HFFc6 (cell line): Measurements from ENCODE around the gene PDZD11. TPM values are rescaled to one million over a fixed set of nuclear protein-coding genes. Genes with fewer than 3 reads are reported as not detected.
"Not testable (repeated sequence)": the region's sequence is repeated elsewhere in the genome, so short reads cannot be mapped to it uniquely, and the experiment has no call there.

ENCODE experiments used
- DNase-seq: peaks from one replicate; pipeline ENCODE4 v3.0.0-alpha.2; 2018
- H3K27ac Mint-ChIP-seq: 2 replicates; pipeline ENCODE4 v1.8.0; 2020; ENCODE audit warnings: mild to moderate bottlenecking, mixed read lengths
- H3K27me3 Mint-ChIP-seq: 2 replicates; pipeline ENCODE4 v1.8.0; 2021; ENCODE audit warnings: mild to moderate bottlenecking, moderate library complexity, mixed read lengths; ENCODE audit not compliant: insufficient read depth
- H3K36me3 Mint-ChIP-seq: 2 replicates; pipeline ENCODE4 v1.8.0; 2021; ENCODE audit warnings: low read depth, mixed read lengths
- H3K4me1 Mint-ChIP-seq: 2 replicates; pipeline ENCODE4 v1.8.0; 2020; ENCODE audit warnings: low read depth, mixed read lengths
- H3K4me3 Mint-ChIP-seq: 2 replicates; pipeline ENCODE4 v1.8.0; 2020; ENCODE audit warnings: mild to moderate bottlenecking, moderate library complexity, mixed read lengths
- H3K9me3 Mint-ChIP-seq: 2 replicates; pipeline ENCODE4 v1.8.0; 2020; ENCODE audit warnings: mild to moderate bottlenecking, mixed read lengths
- total RNA-seq, 6 experiments: library from RNA; stranded (reverse); fragmentation: NEBNext Ultra II Directional; extraction: Animal tissue kit (Norgen Biotek cat#: 25700); gene quantifications; 2 replicates in 1 of 6; 3 replicates in 5 of 6; pipeline ENCODE4 v1.2.3, GENCODE V29; 2021
- TF ChIP-seq, protein P1 (sequence below): fragments of 200-600 bp; sonication (generic); IDR thresholded peaks from 2 replicates; pipeline ENCODE4 v1.5.0; 2021; ENCODE audit warnings: antibody characterized with exemption, mild to moderate bottlenecking

The PDZD11 gene
- total RNA-seq, 6 experiments from 2014 or later: 72.7 to 89.5 (median 87.1) TPM

- peak overlapping the region; percentile 31 for H3K27ac Mint-ChIP-seq
- TF ChIP-seq, protein P1, sequence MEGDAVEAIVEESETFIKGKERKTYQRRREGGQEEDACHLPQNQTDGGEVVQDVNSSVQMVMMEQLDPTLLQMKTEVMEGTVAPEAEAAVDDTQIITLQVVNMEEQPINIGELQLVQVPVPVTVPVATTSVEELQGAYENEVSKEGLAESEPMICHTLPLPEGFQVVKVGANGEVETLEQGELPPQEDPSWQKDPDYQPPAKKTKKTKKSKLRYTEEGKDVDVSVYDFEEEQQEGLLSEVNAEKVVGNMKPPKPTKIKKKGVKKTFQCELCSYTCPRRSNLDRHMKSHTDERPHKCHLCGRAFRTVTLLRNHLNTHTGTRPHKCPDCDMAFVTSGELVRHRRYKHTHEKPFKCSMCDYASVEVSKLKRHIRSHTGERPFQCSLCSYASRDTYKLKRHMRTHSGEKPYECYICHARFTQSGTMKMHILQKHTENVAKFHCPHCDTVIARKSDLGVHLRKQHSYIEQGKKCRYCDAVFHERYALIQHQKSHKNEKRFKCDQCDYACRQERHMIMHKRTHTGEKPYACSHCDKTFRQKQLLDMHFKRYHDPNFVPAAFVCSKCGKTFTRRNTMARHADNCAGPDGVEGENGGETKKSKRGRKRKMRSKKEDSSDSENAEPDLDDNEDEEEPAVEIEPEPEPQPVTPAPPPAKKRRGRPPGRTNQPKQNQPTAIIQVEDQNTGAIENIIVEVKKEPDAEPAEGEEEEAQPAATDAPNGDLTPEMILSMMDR: no peak
- DNase-seq: no peak
Measured at GRCh38 chrX:70292788-70293187, 3.1 kb upstream of the PDZD11 start.

GRCh38 chrX:70289168-70289792 lies 447 bp downstream of the PDZD11 start:
- TF ChIP-seq, protein P1: no peak
- H3K9me3 Mint-ChIP-seq: no peaks in the 10 kb centered on the region
- no peaks in the 10 kb centered on the region for H3K27me3 Mint-ChIP-seq
- peaks cover 32% of the 10 kb centered on the region for H3K4me1 Mint-ChIP-seq
- peak overlapping the region; percentile 95 for H3K4me3 Mint-ChIP-seq
- peak; percentile 2 for DNase-seq
- peaks cover 7% of the 10 kb centered on the region; the same call in 1 of the 2 replicates for H3K36me3 Mint-ChIP-seq
- peak overlapping the region; percentile 86 for H3K27ac Mint-ChIP-seq

More at GRCh38 chrX:70292788-70293187, 3.1 kb upstream of the PDZD11 start:
- Mint-ChIP-seq H3K36me3 (no peaks in the 10 kb centered on the region; the same call in 1 of the 2 replicates), H3K4me3 (peak overlapping the region; percentile 95), H3K4me1 (peaks cover 32% of the 10 kb centered on the region), H3K9me3 (no peaks in the 10 kb centered on the region), H3K27me3 (no peaks in the 10 kb centered on the region)

DNA sequence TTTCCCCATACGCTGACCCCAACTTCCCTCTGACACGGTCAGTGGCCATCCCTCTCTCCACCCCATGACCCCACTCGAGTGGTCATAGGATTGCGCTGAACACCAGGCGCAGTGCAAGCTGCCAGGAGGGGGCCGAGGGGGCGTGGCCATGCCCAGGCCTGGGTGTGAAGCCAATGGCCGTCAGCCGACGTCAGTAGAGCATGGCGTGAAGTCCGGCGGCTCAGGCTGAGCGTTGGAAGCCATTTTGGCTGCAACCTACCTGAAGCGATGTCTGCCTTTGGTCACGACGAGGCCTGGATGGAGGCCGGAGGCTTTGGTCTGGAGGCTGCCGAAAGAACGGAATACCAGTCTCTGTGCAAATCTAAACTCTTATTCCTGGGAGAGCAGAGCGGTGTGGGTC lies 7.8 kb downstream of the PDZD11 start, which contains the start of gene RAB41:
Gene RAB41, plus strand, starts transcription at position 222 of the 400 bp plus-strand sequence. Its CDS starts 46 bp downstream, at position 268.
- Mint-ChIP-seq H3K27ac (no peak within 1 kb of the TSS), H3K4me3 (no peak within 1 kb of the TSS), H3K4me1 (no peaks in the 10 kb centered on the region), H3K9me3 (no peaks in the 10 kb centered on the region), H3K27me3 (no peaks in the 10 kb centered on the region), H3K36me3 (peaks cover 13% of the 10 kb centered on the region)
- TF ChIP-seq, protein P1: no peak
- no peak for DNase-seq

- Mint-ChIP-seq H3K27ac (no peak overlapping the region), H3K4me3 (no peak overlapping the region), H3K9me3 (no peaks in the 10 kb centered on the region), H3K27me3 (no peaks in the 10 kb centered on the region), H3K4me1 (no peaks in the 10 kb centered on the region), H3K36me3 (peaks cover 6% of the 10 kb centered on the region; the same call in 1 of the 2 replicates)
- TF ChIP-seq, protein P1: no peak
- DNase-seq: no peak
Measured at GRCh38 chrX:70280573-70280972, 9.2 kb downstream of the PDZD11 start.

GRCh38 chrX:70279081-70279480 lies 10.6 kb downstream of the PDZD11 start:
- no peaks in the 10 kb centered on the region for H3K9me3 Mint-ChIP-seq
- DNase-seq: no peak
- H3K36me3 Mint-ChIP-seq: peaks cover 6% of the 10 kb centered on the region; the same call in 1 of the 2 replicates
- no peak overlapping the region for H3K27ac Mint-ChIP-seq
- no peak overlapping the region for H3K4me3 Mint-ChIP-seq
- TF ChIP-seq, protein P1: no peak
- H3K27me3 Mint-ChIP-seq: no peaks in the 10 kb centered on the region
- H3K4me1 Mint-ChIP-seq: no peaks in the 10 kb centered on the region

GRCh38 chrX:70274029-70274428 lies 15.7 kb downstream of the PDZD11 start:
- H3K4me1 Mint-ChIP-seq, H3K36me3 Mint-ChIP-seq, DNase-seq, H3K27me3 Mint-ChIP-seq, H3K9me3 Mint-ChIP-seq, H3K4me3 Mint-ChIP-seq, H3K27ac Mint-ChIP-seq: not testable (repeated sequence)
